ENCODE results near the gene KCNA1.
A peak's percentile ranks its signal among the peaks of the same experiment; 100 is the strongest.
"Not testable (repeated sequence)": the region's sequence is repeated elsewhere in the genome, so short reads cannot be mapped to it uniquely, and the experiment has no call there.

The KCNA1 gene

DNA sequence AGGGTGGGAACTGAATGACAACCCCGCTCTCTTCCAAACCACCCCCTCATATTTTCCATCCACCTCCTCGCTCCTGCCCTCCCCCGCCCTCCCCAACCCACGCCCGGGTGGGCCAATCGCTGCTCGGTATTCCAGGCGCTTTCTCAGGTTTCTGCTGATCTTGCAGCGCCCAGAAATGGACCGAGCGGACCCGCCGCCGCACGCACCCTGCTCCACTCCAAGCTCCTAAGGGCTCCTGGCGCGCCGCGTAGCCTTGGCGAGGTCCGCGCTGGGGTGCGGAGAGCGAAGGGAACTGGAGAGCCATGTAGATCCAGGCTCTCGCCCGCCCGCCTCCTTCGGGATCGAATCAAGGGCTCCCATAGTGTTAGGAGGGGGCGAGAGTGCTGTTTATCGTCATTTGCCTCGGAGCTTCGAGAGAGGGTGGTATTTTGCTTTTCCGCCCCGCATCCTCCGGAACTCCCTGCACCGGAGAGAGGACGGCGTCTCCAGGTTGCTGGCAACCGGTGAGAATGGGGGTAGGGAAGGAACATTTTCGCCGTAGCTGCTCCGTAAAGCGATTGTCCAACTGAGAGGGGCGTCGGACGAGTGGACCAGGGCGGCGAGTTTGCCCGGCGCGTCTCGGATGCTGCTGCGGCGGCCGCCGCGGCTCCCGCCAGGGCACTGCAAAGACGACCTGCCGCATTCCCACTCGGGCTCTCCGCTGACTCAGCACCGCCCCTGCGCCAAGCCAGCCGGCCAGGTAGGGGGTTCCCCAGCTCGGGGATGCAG lies at the start of gene KCNA1:
Gene KCNA1 (plus strand): TSS at position 172 of the 768 bp plus-strand sequence. CDS start 1,474 bp downstream, outside the sequence.
- peak; percentile 43 for DNase-seq (ENCODE audit: low read depth, low spot score)

DNA sequence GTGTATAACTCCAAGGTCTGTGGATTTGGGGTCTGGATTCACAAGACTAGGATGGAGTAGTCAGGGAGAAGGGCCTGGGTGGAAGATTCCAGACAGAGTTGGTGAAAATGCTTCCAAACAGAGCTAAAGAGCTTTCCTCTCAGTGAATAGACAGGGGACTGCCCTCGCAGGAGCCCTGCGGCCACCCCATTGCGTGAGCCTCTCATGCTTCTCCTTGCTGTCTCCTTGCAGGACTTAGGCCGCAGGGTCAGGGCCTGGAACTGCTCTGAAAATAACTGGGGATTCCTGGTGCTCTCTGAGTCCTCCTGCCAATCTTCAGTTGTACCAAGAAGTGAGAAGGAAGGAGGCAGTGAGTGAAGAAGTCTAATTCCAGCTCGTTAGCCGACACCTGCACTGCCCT lies 49.0 kb upstream of the KCNA1 start:
- no peak for DNase-seq (ENCODE audit: low read depth, low spot score)

- no peak for DNase-seq (ENCODE audit: low read depth, low spot score)
Observed at GRCh38 chr12:4862809-4863208, 46.9 kb upstream of the KCNA1 start.

DNA sequence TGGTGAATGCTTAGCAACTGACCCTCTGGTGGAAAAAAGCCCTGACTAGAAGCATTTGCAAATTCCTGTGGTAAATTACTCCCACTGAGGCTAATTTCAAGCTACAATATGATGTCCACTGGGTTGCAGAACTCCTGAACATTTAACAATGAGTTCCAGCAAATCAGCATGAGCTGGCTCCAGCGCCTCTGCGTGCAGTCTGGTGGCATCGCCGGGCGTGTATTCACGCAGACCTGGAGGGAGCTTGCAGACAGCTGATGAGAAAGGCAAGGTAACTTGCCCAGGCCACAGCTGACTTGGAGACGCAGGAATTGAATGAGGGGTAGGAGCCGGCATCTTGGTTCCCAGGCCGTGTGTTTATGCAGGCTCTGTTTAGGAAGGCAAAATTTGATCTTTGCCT lies 45.1 kb upstream of the KCNA1 start:
- DNase-seq (ENCODE audit: low read depth, low spot score) = no peak

GRCh38 chr12:4865246-4865645 lies 44.5 kb upstream of the KCNA1 start:
- DNase-seq (ENCODE audit: low read depth, low spot score) = no peak

DNA sequence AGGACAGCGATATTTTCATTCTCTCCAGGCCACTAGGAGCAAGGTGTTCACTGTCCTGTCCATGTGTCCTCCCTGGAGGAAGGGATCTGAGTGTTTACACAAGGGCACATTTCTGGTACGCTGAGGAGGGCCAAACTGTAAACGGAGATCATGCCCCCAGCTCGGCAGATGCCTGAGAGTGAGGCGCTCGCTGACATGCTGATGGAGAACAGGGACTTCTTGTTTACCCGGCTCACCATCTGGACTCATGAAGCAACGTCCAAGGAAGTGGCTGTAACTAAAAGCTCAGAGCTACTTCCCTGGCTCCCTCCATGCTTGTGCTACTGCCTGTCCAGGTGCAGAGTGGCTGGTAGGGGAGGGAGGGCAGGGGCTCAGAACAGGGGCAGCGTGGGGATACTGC lies 43.4 kb upstream of the KCNA1 start:
- DNase-seq (ENCODE audit: low read depth, low spot score) = no peak

DNA sequence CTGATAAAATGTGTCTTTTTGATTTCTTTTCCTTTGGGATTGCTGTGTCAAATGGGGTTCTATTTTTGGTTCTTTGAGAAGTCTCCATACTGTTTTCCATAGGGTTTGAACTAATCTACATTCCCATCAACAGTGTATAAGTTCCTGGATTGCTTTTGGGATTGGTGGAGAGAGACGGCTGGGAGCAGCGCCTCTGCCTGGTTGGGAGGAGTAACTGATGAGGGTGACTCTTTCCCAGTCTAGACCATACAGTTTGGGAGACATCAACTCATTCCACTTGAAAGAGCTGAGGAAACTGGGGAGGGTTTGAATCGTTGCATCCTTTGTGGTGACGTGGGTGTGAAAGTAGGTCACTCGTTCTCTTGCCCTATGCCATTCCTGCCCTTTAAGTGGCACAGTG lies 42.3 kb upstream of the KCNA1 start:
- no peak for DNase-seq (ENCODE audit: low read depth, low spot score)

GRCh38 chr12:4870423-4870822 lies 39.3 kb upstream of the KCNA1 start:
- no peak for DNase-seq (ENCODE audit: low read depth, low spot score)

DNA sequence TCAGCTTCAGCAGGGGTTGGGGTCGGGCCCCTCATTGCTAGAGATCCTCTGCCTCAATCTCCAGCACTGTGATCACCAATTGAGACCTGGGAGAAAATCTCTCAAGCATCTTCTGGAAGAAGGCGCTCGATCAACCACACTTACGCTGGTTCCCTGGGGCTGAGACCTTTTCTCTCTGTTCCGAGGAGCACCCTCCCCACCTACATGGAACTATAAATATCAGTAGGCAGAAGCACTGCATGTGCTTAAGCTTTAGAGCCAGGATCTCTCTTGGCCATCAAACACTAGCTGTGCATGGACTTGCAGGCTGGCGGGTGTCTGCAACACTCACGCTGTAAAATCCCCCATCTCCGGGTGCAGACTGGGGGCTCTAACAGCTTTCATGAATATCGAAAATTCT lies 38.2 kb upstream of the KCNA1 start:
- DNase-seq (ENCODE audit: low read depth, low spot score) = no peak

DNA sequence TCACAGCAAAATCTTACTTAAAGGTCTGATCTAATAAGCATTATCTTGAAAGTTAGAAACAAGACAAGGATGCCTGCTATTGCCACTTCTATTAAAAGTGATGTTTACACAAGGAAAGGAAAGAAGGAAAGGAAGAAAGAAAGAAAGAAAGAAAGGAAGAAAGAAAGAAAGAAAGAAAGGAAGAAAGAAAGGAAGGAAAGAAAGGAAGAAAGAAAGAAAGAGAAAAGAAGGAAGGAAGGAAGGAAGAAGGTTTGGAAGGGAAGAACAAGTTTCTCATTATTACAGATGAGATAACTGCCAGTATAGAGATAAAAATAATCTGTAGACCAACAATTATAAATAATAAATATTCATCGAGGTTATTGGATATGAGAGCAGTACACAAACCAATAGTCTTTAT lies 35.8 kb upstream of the KCNA1 start:
- DNase-seq (ENCODE audit: low read depth, low spot score) = no peak

DNA sequence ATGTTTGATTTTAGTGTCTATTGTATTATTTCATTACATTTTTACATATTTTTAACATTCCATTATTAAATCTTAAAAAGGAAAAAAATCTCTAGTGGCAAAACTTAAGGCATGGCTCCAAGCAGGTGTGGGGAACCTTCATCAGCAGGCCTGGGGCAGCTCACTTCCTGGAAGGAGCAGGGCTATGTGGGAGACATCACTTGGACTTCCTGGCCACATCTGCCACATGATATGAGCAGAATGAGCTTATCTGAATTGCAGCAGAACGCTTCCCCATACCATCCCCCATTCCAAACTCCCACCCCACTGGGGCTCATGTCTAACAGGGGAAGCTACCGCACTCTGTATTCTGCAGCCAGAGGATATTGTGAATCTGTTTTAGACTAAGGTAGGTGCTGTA lies 35.0 kb upstream of the KCNA1 start:
- no peak for DNase-seq (ENCODE audit: low read depth, low spot score)

DNA sequence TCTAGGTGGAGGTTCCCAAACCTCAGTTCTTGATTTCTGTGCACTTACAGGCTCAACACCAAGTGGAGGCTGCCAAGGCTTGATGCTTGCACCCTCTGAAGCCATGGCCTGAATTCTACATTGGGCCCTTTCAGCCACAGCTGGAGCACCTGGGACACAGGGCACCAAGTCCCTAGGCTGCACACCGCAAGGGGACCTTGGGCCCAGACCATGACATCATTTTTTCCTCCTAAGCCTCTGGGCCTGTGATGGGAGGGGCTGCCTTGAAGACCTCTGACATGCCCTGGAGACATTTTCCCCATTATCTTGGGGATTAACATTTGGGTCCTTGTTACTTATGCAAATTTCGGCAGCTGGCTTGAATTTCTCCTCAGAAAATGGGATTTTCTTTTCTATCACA lies 30.2 kb upstream of the KCNA1 start:
- DNase-seq (ENCODE audit: low read depth, low spot score) = not testable (repeated sequence)

- DNase-seq (ENCODE audit: low read depth, low spot score) = no peak
Observed at GRCh38 chr12:4881266-4882064, 28.2 kb upstream of the KCNA1 start.

GRCh38 chr12:4891866-4892265 lies 17.8 kb upstream of the KCNA1 start:
- DNase-seq (ENCODE audit: low read depth, low spot score) = no peak

- DNase-seq (ENCODE audit: low read depth, low spot score) = no peak
Observed at GRCh38 chr12:4892418-4892817, 17.3 kb upstream of the KCNA1 start.

DNA sequence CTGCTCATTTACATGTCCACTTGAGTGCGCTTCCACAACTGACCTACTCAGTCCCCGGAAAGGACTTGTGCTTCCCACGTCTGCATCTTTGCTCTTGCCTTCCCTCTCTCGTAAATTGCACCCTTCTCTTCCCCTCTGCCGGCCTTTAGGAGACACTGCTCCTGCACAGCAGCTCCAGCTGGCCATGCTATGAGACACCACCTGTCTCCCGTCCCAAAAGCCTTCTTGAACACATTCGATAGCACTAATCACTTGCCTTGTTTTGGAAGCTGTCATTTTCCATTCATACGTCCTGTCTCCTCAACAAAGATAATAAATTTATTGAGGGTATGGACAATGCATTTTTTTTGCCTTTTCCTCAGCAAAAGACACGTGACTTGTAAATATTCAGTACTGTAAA lies 15.7 kb upstream of the KCNA1 start:
- DNase-seq (ENCODE audit: low read depth, low spot score) = no peak

DNA sequence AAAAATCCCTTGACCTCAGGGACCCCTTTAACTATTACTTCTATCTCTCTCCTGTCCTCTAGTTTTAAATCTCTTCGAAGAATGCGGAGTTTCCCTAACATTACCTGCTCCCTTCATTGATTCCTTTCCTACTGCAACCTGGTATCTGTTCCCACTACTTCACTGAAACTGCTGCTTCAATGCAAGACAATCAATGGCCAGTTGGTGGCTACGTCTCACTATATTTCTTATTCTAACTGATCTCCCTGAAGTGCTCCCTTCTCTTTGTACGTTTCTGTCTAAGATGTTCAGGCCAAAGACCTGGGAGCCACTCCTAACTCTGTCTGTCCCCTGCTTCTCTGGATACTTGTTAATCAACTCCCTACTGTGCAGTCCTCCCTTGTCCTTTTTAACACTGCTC lies 10.3 kb upstream of the KCNA1 start:
- no peak for DNase-seq (ENCODE audit: low read depth, low spot score)

DNA sequence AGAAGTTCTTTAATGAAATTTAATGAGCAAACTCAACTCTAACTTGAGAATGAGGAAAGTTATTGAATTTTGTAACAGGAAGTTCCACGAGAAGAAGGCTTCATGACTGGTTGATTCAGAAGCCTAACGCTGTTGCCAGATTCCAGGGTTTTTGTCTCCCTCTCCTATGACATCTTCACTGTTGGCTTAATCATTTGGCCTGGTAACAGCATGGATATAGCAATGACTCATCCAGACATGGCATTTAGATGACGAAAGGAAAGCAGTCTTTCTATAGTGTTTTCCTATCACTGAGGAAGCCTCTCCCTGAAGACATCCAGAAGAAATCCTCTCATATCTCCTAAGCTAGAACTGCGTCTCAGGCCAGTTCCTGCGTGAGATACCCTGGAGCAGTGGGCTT lies 9.4 kb upstream of the KCNA1 start:
- no peak for DNase-seq (ENCODE audit: low read depth, low spot score)

DNA sequence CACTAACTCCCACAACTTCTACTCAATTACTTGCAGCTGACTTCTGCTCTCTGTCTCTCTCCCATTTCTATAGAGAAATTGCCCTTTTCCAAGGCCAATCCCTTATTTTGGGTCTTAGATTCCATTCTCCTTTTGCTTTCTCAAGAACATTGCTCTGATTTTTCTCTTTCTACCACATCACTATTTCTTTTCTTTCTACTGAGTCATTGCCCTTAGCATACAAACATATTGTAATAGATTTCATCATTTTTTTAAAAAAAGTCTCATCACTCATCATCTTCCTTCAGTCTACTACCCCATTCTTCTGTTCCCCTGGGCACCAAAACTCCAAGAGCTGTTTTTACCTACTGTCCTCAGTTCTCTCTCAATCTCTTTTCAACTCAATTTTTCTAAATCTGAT lies 4.4 kb upstream of the KCNA1 start:
- no peak for DNase-seq (ENCODE audit: low read depth, low spot score)

- peak; percentile 95 for DNase-seq (ENCODE audit: low read depth, low spot score)
Observed at GRCh38 chr12:4908684-4909409, 858 bp upstream of the KCNA1 start.

- DNase-seq (ENCODE audit: low read depth, low spot score) = peak; percentile 31
Observed at GRCh38 chr12:4909410-4909733, 333 bp upstream of the KCNA1 start.

DNA sequence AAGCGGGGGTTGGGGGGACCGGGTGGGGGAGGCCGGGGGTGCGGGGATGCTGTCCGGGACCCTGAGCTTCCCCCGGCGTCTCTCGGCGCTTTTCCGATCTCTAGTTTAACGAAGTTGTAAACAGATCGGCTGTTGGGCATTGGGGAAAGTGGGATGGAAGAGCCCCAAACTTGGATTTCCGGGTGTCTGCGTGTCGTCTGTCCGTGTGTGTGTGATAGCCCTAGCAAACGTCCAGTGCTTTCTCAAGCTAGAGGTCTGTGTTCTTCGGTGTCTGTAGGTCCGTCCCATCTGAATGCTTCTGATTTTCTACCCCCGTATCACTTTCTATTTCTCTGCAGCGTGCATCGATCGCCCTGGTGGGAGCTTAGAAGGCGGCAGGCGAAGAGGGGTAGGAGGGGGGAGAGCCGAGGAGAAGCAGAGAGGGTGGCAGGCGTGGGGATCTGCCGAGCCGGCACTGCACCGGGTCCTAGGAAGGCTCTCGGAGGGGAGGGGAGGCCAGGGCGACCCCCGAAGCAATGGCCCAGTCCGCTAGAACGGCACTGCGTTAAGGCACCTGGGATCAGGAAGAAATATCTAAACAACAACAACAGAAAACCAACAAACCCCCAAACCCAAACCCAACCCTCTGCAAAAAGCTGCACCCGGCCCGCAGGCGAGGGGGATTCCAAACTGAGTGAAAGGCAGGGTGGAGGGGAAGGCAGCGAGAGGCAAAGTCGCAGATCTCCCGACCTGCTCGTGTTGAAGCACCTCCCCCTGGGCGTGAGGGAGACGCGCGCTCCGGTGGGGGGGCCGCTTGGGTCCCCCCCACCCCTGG lies 1.0 kb downstream of the KCNA1 start:
- no peak for DNase-seq (ENCODE audit: low read depth, low spot score)

Data from ELF-1 (cell line).